ENCODE data around the gene NUP133. TPM values are rescaled to one million over a fixed set of nuclear protein-coding genes. Genes with fewer than 3 reads are reported as not detected.

Gene NUP133
- total and polyA plus RNA-seq, 10 of the 15 experiments (the other 5 are each of a cell fraction or from before 2014, with no cell fraction given): 10.9 to 45.4 (median 29.2) TPM

DNA sequence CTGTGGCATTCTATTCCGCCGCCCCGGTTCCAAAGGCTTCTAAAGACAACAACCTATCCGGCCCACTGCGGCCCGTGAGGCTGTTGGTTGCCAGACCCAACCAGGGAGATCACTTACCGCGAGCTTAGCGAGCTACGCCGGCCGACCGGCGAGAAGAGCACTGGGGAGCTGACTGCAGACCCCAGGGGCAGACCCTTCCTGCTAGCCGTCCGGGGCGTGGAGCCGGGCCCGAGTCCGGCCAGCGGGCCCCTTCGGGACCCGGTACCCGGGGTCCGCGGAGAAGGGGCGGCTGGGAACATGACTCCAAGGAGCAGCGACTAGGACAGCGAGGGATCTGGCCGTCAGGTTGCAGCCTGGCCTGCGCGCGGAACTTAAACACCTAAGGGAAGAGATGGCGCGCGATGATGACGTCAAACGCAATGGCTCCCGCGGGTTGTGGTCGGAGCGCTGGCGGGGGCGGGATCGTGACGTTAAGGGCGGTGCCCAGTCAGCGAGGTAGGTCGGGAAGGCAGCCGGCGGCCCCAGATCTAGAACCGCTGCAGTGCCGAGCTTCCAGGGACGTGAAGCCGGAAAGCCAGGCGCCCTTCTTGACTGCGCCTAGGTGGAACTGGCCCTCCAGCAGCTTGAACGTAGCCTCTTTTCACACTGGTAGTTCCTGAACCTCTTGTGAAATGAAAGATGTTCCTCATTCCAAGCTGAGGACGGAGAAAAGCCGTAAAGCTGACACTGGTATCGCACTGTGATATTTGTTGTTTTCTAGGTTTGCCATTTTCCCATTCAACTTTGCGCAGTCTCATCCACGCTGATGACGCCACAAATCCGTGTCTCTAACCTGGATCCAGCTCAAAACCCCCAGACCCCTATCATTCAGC, at the start of gene NUP133 (continued):
- TF ChIP-seq SMAD1 (IDR thresholded peaks at IDR 0.05; ENCODE audit: low read depth, partially characterized antibody) (no peak), KAT2A (conservative IDR thresholded peaks at IDR 0.05; ENCODE audit: control insufficient read depth, low read depth, low read length) (no peak), TAF1 (IDR thresholded peaks at IDR 0.05; ENCODE audit: borderline replicate concordance, low read depth, low read length) (peak; percentile 82; the same call in 1 of the 2 replicates), FOXK2 (IDR thresholded peaks at IDR 0.05) (no peak), TCF3 (IDR thresholded peaks at IDR 0.05; ENCODE audit: borderline replicate concordance, insufficient read depth, low read depth, low read length) (peak; percentile 44; the same call in 1 of the 2 replicates), NR2F1 (conservative IDR thresholded peaks at IDR 0.05) (no peak), ZNF384 (IDR thresholded peaks at IDR 0.05; ENCODE audit: borderline replicate concordance, low read depth, low read length) (no peak), CBX5 (IDR thresholded peaks at IDR 0.05; ENCODE audit: low read depth) (no peak), STAT1 (conservative IDR thresholded peaks at IDR 0.05) (no peak), GABPA (IDR thresholded peaks at IDR 0.05; ENCODE audit: low read depth) (no peak), MYC (IDR thresholded peaks at IDR 0.05; ENCODE audit: insufficient read depth, insufficient read length, insufficient replicate concordance, low read length, severe bottlenecking) (no peak), NR2C1 (IDR thresholded peaks at IDR 0.05) (no peak), EED (IDR thresholded peaks at IDR 0.05; ENCODE audit: low read depth) (no peak), NBN (IDR thresholded peaks at IDR 0.05) (peak; percentile 96), CREM (IDR thresholded peaks at IDR 0.05; ENCODE audit: low read depth) (peak; percentile 99), BACH1 (IDR thresholded peaks at IDR 0.05; ENCODE audit: borderline replicate concordance) (no peak), MTA2 (IDR thresholded peaks at IDR 0.05; ENCODE audit: low read depth) (no peak), SUPT20H (IDR thresholded peaks at IDR 0.05; ENCODE audit: borderline replicate concordance, control insufficient read depth, low read depth, low read length) (no peak), ESRRA (IDR thresholded peaks at IDR 0.05; ENCODE audit: low read length) (no peak), ZNF217 (IDR thresholded peaks at IDR 0.05) (no peak), ATF7 (IDR thresholded peaks at IDR 0.05; ENCODE audit: low read depth) (peak; percentile 93), BMI1 (IDR thresholded peaks at IDR 0.05; ENCODE audit: borderline replicate concordance) (no peak), CHD1 (IDR thresholded peaks at IDR 0.05; ENCODE audit: low read depth, low read length) (no peak), BRCA1 (IDR thresholded peaks at IDR 0.05; ENCODE audit: low read depth, low read length) (peak; percentile 12; the same call in 1 of the 2 replicates)
- TF ChIP-seq, protein P1, sequence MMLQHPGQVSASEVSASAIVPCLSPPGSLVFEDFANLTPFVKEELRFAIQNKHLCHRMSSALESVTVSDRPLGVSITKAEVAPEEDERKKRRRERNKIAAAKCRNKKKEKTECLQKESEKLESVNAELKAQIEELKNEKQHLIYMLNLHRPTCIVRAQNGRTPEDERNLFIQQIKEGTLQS (IDR thresholded peaks at IDR 0.05; ENCODE audit: borderline replicate concordance, extremely low read depth, low read depth, low read length): peak; percentile 50; the same call in 1 of the 2 replicates
- TF ChIP-seq, protein P2, sequence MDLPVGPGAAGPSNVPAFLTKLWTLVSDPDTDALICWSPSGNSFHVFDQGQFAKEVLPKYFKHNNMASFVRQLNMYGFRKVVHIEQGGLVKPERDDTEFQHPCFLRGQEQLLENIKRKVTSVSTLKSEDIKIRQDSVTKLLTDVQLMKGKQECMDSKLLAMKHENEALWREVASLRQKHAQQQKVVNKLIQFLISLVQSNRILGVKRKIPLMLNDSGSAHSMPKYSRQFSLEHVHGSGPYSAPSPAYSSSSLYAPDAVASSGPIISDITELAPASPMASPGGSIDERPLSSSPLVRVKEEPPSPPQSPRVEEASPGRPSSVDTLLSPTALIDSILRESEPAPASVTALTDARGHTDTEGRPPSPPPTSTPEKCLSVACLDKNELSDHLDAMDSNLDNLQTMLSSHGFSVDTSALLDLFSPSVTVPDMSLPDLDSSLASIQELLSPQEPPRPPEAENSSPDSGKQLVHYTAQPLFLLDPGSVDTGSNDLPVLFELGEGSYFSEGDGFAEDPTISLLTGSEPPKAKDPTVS (IDR thresholded peaks at IDR 0.05; ENCODE audit: low read depth, low read length): no peak
- TF ChIP-seq, protein P3, sequence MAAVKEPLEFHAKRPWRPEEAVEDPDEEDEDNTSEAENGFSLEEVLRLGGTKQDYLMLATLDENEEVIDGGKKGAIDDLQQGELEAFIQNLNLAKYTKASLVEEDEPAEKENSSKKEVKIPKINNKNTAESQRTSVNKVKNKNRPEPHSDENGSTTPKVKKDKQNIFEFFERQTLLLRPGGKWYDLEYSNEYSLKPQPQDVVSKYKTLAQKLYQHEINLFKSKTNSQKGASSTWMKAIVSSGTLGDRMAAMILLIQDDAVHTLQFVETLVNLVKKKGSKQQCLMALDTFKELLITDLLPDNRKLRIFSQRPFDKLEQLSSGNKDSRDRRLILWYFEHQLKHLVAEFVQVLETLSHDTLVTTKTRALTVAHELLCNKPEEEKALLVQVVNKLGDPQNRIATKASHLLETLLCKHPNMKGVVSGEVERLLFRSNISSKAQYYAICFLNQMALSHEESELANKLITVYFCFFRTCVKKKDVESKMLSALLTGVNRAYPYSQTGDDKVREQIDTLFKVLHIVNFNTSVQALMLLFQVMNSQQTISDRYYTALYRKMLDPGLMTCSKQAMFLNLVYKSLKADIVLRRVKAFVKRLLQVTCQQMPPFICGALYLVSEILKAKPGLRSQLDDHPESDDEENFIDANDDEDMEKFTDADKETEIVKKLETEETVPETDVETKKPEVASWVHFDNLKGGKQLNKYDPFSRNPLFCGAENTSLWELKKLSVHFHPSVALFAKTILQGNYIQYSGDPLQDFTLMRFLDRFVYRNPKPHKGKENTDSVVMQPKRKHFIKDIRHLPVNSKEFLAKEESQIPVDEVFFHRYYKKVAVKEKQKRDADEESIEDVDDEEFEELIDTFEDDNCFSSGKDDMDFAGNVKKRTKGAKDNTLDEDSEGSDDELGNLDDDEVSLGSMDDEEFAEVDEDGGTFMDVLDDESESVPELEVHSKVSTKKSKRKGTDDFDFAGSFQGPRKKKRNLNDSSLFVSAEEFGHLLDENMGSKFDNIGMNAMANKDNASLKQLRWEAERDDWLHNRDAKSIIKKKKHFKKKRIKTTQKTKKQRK (IDR thresholded peaks at IDR 0.05; ENCODE audit: low read depth, low read length): no peak
